HL-60 (cell line): ENCODE results near the gene SPRING1.
"Not testable (repeated sequence)": the region's sequence is repeated elsewhere in the genome, so short reads cannot be mapped to it uniquely, and the experiment has no call there.

Experiments used
- DNase-seq, 2 experiments: peaks; one replicate each; pipeline ENCODE4 v3.0.0-alpha.2; 2010 to 2020; ENCODE audit warnings: low read depth in 1 of 2, low spot score in 1 of 2
- H3K27ac ChIP-seq: fragments of 250-450 bp; sonication (Bioruptor Pico); replicated peaks from 2 replicates; pipeline ENCODE4 v1.5.1; 2020; ENCODE audit warnings: mild to moderate bottlenecking, moderate library complexity
- H3K27me3 ChIP-seq: fragments of 250-450 bp; sonication (Bioruptor Pico); 2 replicates; pipeline ENCODE4 v1.5.1; 2021; ENCODE audit warnings: mild to moderate bottlenecking, moderate library complexity; ENCODE audit not compliant: insufficient read depth, poor library complexity, severe bottlenecking
- H3K4me3 ChIP-seq: replicated peaks from 2 replicates; pipeline ENCODE4 v1.5.1; 2011; ENCODE audit warnings: mild to moderate bottlenecking, control low read depth, low read length; ENCODE audit not compliant: insufficient read depth
- GABPA ChIP-seq: IDR thresholded peaks from 2 replicates; pipeline ENCODE4 v1.6.1; 2012; ENCODE audit warnings: low read depth
- POLR2AphosphoS5 ChIP-seq: IDR thresholded peaks from 2 replicates; pipeline ENCODE4 v1.6.1; 2012; ENCODE audit warnings: low read depth
- SPI1 ChIP-seq: IDR thresholded peaks from 2 replicates; pipeline ENCODE4 v1.6.1; 2012; ENCODE audit warnings: low read depth, mild to moderate bottlenecking, borderline replicate concordance
- TF ChIP-seq, protein P1 (sequence below): IDR thresholded peaks from one replicate; pipeline ENCODE4 v1.5.1; 2011; ENCODE audit warnings: low read length, control low read depth, inconsistent platforms; ENCODE audit not compliant: insufficient read depth
- TF ChIP-seq, protein P2 (sequence below): IDR thresholded peaks from 2 replicates; pipeline ENCODE4 v1.6.1; 2012; ENCODE audit warnings: low read depth; ENCODE audit not compliant: insufficient replicate concordance

Gene SPRING1

DNA sequence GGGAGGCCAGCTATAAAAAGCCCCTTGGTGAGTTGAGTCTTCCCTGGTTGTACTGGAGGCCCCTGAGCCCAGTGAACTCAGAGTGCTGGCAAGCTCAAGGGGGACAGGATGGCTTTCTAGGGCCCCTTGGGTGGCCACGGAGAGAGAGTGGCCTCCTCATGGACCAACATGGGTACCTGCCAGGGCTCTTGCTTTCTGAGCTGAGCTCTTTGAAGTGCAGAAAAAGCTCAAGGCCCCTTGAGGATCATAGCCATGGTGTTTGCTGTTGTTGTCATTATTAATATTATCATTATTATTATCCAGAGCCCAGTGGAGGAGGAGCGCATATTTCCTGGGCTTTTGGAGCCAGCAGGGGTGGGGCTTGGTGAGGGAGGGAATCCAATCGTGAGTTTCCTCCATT is 6.9 kb upstream of the SPRING1 start:
- Histone ChIP-seq H3K4me3 (no peak overlapping the region), H3K27ac (no peak overlapping the region), H3K27me3 (no peaks in the 10 kb centered on the region)
- DNase-seq = no peak
- no peak for TF ChIP-seq GABPA
- TF ChIP-seq SPI1 = no peak
- TF ChIP-seq, protein P1, sequence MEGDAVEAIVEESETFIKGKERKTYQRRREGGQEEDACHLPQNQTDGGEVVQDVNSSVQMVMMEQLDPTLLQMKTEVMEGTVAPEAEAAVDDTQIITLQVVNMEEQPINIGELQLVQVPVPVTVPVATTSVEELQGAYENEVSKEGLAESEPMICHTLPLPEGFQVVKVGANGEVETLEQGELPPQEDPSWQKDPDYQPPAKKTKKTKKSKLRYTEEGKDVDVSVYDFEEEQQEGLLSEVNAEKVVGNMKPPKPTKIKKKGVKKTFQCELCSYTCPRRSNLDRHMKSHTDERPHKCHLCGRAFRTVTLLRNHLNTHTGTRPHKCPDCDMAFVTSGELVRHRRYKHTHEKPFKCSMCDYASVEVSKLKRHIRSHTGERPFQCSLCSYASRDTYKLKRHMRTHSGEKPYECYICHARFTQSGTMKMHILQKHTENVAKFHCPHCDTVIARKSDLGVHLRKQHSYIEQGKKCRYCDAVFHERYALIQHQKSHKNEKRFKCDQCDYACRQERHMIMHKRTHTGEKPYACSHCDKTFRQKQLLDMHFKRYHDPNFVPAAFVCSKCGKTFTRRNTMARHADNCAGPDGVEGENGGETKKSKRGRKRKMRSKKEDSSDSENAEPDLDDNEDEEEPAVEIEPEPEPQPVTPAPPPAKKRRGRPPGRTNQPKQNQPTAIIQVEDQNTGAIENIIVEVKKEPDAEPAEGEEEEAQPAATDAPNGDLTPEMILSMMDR = no peak
- TF ChIP-seq, protein P2, sequence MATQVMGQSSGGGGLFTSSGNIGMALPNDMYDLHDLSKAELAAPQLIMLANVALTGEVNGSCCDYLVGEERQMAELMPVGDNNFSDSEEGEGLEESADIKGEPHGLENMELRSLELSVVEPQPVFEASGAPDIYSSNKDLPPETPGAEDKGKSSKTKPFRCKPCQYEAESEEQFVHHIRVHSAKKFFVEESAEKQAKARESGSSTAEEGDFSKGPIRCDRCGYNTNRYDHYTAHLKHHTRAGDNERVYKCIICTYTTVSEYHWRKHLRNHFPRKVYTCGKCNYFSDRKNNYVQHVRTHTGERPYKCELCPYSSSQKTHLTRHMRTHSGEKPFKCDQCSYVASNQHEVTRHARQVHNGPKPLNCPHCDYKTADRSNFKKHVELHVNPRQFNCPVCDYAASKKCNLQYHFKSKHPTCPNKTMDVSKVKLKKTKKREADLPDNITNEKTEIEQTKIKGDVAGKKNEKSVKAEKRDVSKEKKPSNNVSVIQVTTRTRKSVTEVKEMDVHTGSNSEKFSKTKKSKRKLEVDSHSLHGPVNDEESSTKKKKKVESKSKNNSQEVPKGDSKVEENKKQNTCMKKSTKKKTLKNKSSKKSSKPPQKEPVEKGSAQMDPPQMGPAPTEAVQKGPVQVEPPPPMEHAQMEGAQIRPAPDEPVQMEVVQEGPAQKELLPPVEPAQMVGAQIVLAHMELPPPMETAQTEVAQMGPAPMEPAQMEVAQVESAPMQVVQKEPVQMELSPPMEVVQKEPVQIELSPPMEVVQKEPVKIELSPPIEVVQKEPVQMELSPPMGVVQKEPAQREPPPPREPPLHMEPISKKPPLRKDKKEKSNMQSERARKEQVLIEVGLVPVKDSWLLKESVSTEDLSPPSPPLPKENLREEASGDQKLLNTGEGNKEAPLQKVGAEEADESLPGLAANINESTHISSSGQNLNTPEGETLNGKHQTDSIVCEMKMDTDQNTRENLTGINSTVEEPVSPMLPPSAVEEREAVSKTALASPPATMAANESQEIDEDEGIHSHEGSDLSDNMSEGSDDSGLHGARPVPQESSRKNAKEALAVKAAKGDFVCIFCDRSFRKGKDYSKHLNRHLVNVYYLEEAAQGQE = no peak
- no peak for TF ChIP-seq POLR2AphosphoS5

DNA sequence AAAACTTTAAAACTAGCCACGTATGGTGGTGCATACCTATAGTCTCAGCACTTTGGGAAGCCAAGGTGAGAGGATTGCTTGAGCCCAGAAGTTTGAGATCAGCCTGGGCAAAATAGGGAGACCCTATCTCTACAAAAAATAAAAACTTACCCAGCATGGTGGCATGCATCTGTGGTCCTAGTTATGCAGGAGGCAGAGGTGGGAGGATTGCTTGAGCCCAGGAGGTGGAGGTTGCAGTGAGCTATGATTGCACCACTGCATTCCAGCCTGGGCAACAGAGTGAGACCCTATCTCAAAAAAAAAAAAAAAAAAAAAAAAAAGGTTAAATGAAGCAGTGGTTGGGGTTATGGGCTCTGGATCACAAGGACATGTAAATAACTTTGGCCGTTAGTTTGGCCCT is 4.9 kb upstream of the SPRING1 start:
- not testable (repeated sequence) for H3K27me3 ChIP-seq, H3K4me3 ChIP-seq, H3K27ac ChIP-seq, DNase-seq

DNA sequence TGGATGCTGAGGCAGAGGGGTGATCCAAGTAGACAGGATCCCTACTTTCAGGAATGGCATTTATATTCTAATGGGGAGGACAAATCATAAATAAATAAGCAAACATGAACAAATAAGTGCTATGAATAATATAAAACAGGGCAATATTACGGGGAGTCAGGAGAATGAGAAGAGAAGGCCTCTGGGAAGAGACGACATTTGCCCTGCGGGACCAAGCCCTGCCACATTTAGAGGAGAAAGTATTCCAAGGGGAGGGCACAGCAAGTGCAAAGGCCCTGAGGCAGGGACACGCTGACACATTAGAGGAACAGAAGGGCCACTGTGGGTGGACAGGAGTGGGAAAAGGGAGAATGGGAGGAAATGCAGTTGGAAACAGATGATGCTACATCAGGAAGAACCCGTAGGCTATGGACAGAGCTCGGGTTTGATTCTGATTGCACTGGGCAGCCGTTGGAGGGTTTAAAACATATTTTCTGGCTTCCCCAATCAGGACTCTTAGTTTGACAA is 1.6 kb upstream of the SPRING1 start:
- no peaks in the 10 kb centered on the region for H3K27me3 ChIP-seq
- H3K4me3 ChIP-seq = no peak overlapping the region
- no peak overlapping the region for H3K27ac ChIP-seq
- TF ChIP-seq, protein P2 = no peak
- TF ChIP-seq GABPA (no peak), POLR2AphosphoS5 (no peak), SPI1 (no peak)
- TF ChIP-seq, protein P1 = no peak
- no peak for DNase-seq

DNA sequence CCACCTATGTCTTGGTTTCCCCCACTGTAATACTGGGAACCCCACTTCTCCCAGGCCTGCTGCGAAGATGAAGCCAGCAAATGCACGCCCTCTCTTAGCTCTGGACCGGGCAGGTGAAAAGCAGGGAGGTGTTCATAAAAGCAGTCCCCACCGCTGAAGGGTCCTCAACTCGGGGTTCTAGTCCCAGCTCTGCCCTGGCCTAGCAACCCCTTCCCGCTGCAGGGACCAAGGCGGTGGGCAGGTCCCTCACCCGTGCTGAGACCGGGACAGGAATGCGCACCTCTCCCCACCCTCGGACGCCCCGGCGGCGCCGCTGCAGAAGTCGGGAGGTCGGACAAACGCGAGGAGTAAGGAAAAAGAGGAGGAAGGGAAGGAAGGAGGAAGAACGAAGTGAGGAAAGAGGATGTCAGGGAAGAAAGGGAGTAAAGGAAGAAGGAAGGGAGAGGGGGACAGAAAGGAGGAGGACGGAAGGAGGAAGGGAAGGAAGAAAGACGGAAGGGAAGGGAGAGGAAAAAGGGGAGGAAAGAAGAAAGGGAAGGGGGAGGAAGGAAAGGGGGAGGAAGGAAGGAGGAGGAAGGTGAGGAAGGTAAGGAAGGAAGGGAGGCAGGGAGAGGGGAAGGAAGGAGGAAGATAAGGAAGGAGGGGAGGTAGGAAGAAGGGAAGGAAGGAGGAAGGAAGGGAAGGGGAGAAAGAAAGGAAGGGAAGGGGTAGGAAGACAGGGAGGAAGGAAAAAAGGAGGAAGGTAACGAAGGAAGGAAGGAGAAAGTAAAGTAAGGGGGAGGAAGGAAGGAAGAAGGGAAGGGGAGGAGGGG is 701 bp downstream of the SPRING1 start:
- DNase-seq = peak in 1 of 2 experiments; percentile 49
- Histone ChIP-seq H3K27ac (no peak overlapping the region), H3K4me3 (peak overlapping the region; percentile 94), H3K27me3 (no peaks in the 10 kb centered on the region)
- TF ChIP-seq GABPA = no peak
- TF ChIP-seq, protein P2 = no peak
- TF ChIP-seq, protein P1 = no peak
